Measurements from ENCODE around the gene WNK1.

The WNK1 gene

DNA sequence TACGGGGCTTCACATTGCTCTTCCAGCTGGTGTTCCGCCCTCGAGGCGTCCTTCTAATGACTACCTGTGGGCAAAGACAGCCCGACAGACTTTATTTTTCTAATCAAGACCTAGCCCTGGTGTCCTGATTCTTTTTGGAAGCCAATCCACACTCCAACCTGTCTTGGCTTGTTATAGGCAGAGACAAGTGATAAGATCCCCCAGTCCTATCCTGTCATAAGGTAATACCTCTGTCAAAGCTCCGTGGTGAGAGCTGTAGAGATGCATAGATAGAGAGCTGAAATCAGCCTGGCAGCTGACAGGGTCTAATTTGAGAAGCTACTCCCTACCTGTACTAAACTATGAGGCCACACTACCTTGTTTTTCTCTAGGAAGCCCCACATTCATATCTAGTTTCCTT lies 11.5 kb upstream of the WNK1 start:
- H3K27ac ChIP-seq (ENCODE audit: low read depth, low read length): no peak overlapping the region
- H3K4me1 ChIP-seq (ENCODE audit: control insufficient read depth in 1 of 2, insufficient read depth in 2 of 2, low read length in 2 of 2): no peaks in the 10 kb centered on the region
- H3K9me3 ChIP-seq (ENCODE audit: control insufficient read depth in 1 of 2, low read length in 2 of 2): no peaks in the 10 kb centered on the region
- no peak overlapping the region for H3K4me3 ChIP-seq (ENCODE audit: low read depth in 1 of 2, low read length in 2 of 2)
- H3K9ac ChIP-seq (ENCODE audit: low read depth in 1 of 2, low read length in 2 of 2): no peak overlapping the region
- no peaks in the 10 kb centered on the region for H3K27me3 ChIP-seq (ENCODE audit: control insufficient read depth in 1 of 2, insufficient read depth in 2 of 2, low read length in 2 of 2)
- H3K36me3 ChIP-seq (ENCODE audit: control insufficient read depth in 1 of 2, insufficient read depth in 2 of 2, low read length in 2 of 2): no peaks in the 10 kb centered on the region

- Histone ChIP-seq H3K9me3 (ENCODE audit: control insufficient read depth in 1 of 2, low read length in 2 of 2) (no peaks in the 10 kb centered on the region), H3K9ac (ENCODE audit: low read depth in 1 of 2, low read length in 2 of 2) (no peak overlapping the region), H3K4me3 (ENCODE audit: low read depth in 1 of 2, low read length in 2 of 2) (no peak overlapping the region), H3K4me1 (ENCODE audit: control insufficient read depth in 1 of 2, insufficient read depth in 2 of 2, low read length in 2 of 2) (peaks cover 13 to 21% of the 10 kb centered on the region in 2 donors), H3K27me3 (ENCODE audit: control insufficient read depth in 1 of 2, insufficient read depth in 2 of 2, low read length in 2 of 2) (no peaks in the 10 kb centered on the region), H3K27ac (ENCODE audit: low read depth, low read length) (no peak overlapping the region), H3K36me3 (ENCODE audit: control insufficient read depth in 1 of 2, insufficient read depth in 2 of 2, low read length in 2 of 2) (no peaks in the 10 kb centered on the region)
Measured at GRCh38 chr12:749751-750270, 2.6 kb upstream of the WNK1 start.

- Histone ChIP-seq H3K27ac (ENCODE audit: low read depth, low read length) (peak overlapping the region; percentile 26), H3K27me3 (ENCODE audit: control insufficient read depth in 1 of 2, insufficient read depth in 2 of 2, low read length in 2 of 2) (no peaks in the 10 kb centered on the region), H3K36me3 (ENCODE audit: control insufficient read depth in 1 of 2, insufficient read depth in 2 of 2, low read length in 2 of 2) (no peaks in the 10 kb centered on the region), H3K9me3 (ENCODE audit: control insufficient read depth in 1 of 2, low read length in 2 of 2) (no peaks in the 10 kb centered on the region), H3K4me1 (ENCODE audit: control insufficient read depth in 1 of 2, insufficient read depth in 2 of 2, low read length in 2 of 2) (peaks cover 13 to 21% of the 10 kb centered on the region in 2 donors), H3K9ac (ENCODE audit: low read depth in 1 of 2, low read length in 2 of 2) (peak overlapping the region; percentile 42 to 61), H3K4me3 (ENCODE audit: low read depth in 1 of 2, low read length in 2 of 2) (peak overlapping the region; percentile 76 to 86)
Measured at GRCh38 chr12:750366-751191, 1.8 kb upstream of the WNK1 start.

GRCh38 chr12:751192-751998 lies 984 bp upstream of the WNK1 start:
- Histone ChIP-seq H3K27ac (ENCODE audit: low read depth, low read length) (peak overlapping the region; percentile 41), H3K27me3 (ENCODE audit: control insufficient read depth in 1 of 2, insufficient read depth in 2 of 2, low read length in 2 of 2) (no peaks in the 10 kb centered on the region), H3K36me3 (ENCODE audit: control insufficient read depth in 1 of 2, insufficient read depth in 2 of 2, low read length in 2 of 2) (no peaks in the 10 kb centered on the region), H3K4me3 (ENCODE audit: low read depth in 1 of 2, low read length in 2 of 2) (peak overlapping the region; percentile 76 to 86), H3K9me3 (ENCODE audit: control insufficient read depth in 1 of 2, low read length in 2 of 2) (no peaks in the 10 kb centered on the region), H3K4me1 (ENCODE audit: control insufficient read depth in 1 of 2, insufficient read depth in 2 of 2, low read length in 2 of 2) (peaks cover 18 to 29% of the 10 kb centered on the region in 2 donors), H3K9ac (ENCODE audit: low read depth in 1 of 2, low read length in 2 of 2) (peak overlapping the region; percentile 42 to 61)

GRCh38 chr12:752695-753610 lies 574 bp downstream of the WNK1 start:
- peak overlapping the region; percentile 98 for H3K27ac ChIP-seq (ENCODE audit: low read depth, low read length)
- H3K4me3 ChIP-seq (ENCODE audit: low read depth in 1 of 2, low read length in 2 of 2): peak overlapping the region; percentile 86 to 96
- H3K27me3 ChIP-seq (ENCODE audit: control insufficient read depth in 1 of 2, insufficient read depth in 2 of 2, low read length in 2 of 2): no peaks in the 10 kb centered on the region
- peak overlapping the region; percentile 76 to 82 for H3K9ac ChIP-seq (ENCODE audit: low read depth in 1 of 2, low read length in 2 of 2)
- H3K9me3 ChIP-seq (ENCODE audit: control insufficient read depth in 1 of 2, low read length in 2 of 2): no peaks in the 10 kb centered on the region
- no peaks in the 10 kb centered on the region for H3K36me3 ChIP-seq (ENCODE audit: control insufficient read depth in 1 of 2, insufficient read depth in 2 of 2, low read length in 2 of 2)
- peaks cover 25 to 35% of the 10 kb centered on the region in 2 donors for H3K4me1 ChIP-seq (ENCODE audit: control insufficient read depth in 1 of 2, insufficient read depth in 2 of 2, low read length in 2 of 2)

DNA sequence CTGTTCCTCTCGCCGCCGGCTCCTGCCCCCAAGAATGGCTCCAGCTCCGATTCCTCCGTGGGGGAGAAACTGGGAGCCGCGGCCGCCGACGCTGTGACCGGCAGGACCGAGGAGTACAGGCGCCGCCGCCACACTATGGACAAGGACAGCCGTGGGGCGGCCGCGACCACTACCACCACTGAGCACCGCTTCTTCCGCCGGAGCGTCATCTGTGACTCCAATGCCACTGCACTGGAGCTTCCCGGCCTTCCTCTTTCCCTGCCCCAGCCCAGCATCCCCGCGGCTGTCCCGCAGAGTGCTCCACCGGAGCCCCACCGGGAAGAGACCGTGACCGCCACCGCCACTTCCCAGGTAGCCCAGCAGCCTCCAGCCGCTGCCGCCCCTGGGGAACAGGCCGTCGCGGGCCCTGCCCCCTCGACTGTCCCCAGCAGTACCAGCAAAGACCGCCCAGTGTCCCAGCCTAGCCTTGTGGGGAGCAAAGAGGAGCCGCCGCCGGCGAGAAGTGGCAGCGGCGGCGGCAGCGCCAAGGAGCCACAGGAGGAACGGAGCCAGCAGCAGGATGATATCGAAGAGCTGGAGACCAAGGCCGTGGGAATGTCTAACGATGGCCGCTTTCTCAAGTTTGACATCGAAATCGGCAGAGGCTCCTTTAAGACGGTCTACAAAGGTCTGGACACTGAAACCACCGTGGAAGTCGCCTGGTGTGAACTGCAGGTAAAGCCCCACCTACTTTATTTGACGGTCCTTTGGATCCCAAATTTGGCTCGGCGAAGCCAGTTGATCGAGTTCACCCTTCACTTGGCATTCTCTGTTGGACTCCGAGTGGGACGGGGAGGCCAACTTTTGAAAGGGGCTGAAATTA lies 1.5 kb downstream of the WNK1 start:
- Histone ChIP-seq H3K4me3 (ENCODE audit: low read depth in 1 of 2, low read length in 2 of 2) (peak overlapping the region; percentile 86 to 96), H3K27ac (ENCODE audit: low read depth, low read length) (peak overlapping the region; percentile 98), H3K36me3 (ENCODE audit: control insufficient read depth in 1 of 2, insufficient read depth in 2 of 2, low read length in 2 of 2) (no peaks in the 10 kb centered on the region), H3K9me3 (ENCODE audit: control insufficient read depth in 1 of 2, low read length in 2 of 2) (no peaks in the 10 kb centered on the region), H3K27me3 (ENCODE audit: control insufficient read depth in 1 of 2, insufficient read depth in 2 of 2, low read length in 2 of 2) (no peaks in the 10 kb centered on the region), H3K9ac (ENCODE audit: low read depth in 1 of 2, low read length in 2 of 2) (peak overlapping the region; percentile 76 to 82), H3K4me1 (ENCODE audit: control insufficient read depth in 1 of 2, insufficient read depth in 2 of 2, low read length in 2 of 2) (peaks cover 25 to 35% of the 10 kb centered on the region in 2 donors)

GRCh38 chr12:754473-754820 lies 2.1 kb downstream of the WNK1 start:
- no peaks in the 10 kb centered on the region for H3K27me3 ChIP-seq (ENCODE audit: control insufficient read depth in 1 of 2, insufficient read depth in 2 of 2, low read length in 2 of 2)

GRCh38 chr12:754851-755562 lies 2.6 kb downstream of the WNK1 start:
- Histone ChIP-seq H3K36me3 (ENCODE audit: control insufficient read depth in 1 of 2, insufficient read depth in 2 of 2, low read length in 2 of 2) (no peaks in the 10 kb centered on the region), H3K4me3 (ENCODE audit: low read depth in 1 of 2, low read length in 2 of 2) (peak overlapping the region; percentile 86 to 96), H3K4me1 (ENCODE audit: control insufficient read depth in 1 of 2, insufficient read depth in 2 of 2, low read length in 2 of 2) (peaks cover 25 to 35% of the 10 kb centered on the region in 2 donors), H3K9me3 (ENCODE audit: control insufficient read depth in 1 of 2, low read length in 2 of 2) (no peaks in the 10 kb centered on the region), H3K9ac (ENCODE audit: low read depth in 1 of 2, low read length in 2 of 2) (peak overlapping the region; percentile 9 to 82), H3K27ac (ENCODE audit: low read depth, low read length) (no peak overlapping the region), H3K27me3 (ENCODE audit: control insufficient read depth in 1 of 2, insufficient read depth in 2 of 2, low read length in 2 of 2) (no peaks in the 10 kb centered on the region)

More at GRCh38 chr12:754473-754820, 2.1 kb downstream of the WNK1 start:
- Histone ChIP-seq H3K27ac (ENCODE audit: low read depth, low read length) (peak overlapping the region; percentile 98), H3K9me3 (ENCODE audit: control insufficient read depth in 1 of 2, low read length in 2 of 2) (no peaks in the 10 kb centered on the region), H3K36me3 (ENCODE audit: control insufficient read depth in 1 of 2, insufficient read depth in 2 of 2, low read length in 2 of 2) (no peaks in the 10 kb centered on the region), H3K4me1 (ENCODE audit: control insufficient read depth in 1 of 2, insufficient read depth in 2 of 2, low read length in 2 of 2) (peaks cover 25 to 35% of the 10 kb centered on the region in 2 donors), H3K4me3 (ENCODE audit: low read depth in 1 of 2, low read length in 2 of 2) (peak overlapping the region; percentile 86 to 96), H3K9ac (ENCODE audit: low read depth in 1 of 2, low read length in 2 of 2) (peak overlapping the region; percentile 76 to 82)

Data from duodenal mucosa (tissue), 2 donors.